ENCODE results near the gene VGLL3.

VGLL3 gene

DNA sequence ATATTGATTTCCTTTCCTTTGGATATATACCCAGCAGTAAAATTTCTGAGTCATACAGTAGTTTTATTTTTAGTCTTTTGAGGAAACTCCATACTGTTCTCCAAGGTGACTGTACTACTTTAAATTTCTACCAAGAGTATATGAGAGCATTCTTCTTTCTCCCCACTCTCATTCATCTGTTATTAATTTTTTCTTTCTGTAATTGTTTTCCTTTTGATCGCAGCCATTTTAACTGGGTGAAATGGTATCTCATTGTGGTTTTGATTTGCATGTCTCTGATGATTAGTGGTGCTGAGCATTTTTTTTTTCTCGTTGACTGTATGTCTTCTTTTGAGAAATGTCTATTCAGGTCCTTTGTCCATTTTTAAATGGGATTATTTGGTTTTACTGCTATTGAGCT is 18.3 kb upstream of the VGLL3 start (continued):
- no peak for TF ChIP-seq ZNF565 (CRISPR knock-in tag; conservative IDR thresholded peaks at IDR 0.05; ENCODE audit: low read depth)

DNA sequence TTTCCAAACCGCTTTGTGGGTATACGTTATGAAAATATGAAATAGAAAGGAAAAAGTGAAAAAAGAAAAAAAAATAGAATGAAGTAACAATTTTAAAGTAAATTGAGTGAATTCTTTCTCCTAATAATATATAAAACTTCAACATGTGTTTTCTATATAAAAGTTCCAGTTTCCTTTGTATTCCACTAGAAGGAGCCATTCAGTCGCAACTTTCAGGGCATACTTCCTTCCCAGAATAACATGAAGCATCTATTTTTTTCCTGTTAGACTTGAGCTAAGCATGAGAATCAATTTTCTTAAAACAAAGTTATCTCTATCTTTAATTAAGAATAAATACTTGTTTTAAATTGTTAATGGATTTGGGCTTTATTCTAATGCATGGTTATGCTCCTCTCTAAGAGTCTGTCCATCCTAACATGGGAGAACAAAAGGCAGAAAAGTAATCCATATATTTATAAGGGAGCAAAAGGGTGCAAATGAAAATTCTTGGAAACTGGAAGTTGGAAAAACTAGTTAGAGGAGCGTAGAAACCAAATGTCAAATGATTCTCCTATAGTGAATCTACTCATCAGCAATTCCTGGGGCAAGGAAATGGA is 16.0 kb upstream of the VGLL3 start:
- TF ChIP-seq ISL1 (CRISPR knock-in tag; IDR thresholded peaks at IDR 0.05) (no peak), RARB (CRISPR knock-in tag; IDR thresholded peaks at IDR 0.05) (no peak), ZNF565 (CRISPR knock-in tag; conservative IDR thresholded peaks at IDR 0.05; ENCODE audit: low read depth) (no peak), PPARA (CRISPR knock-in tag; IDR thresholded peaks at IDR 0.05; ENCODE audit: borderline replicate concordance) (no peak), ZNF70 (CRISPR knock-in tag; IDR thresholded peaks at IDR 0.05) (no peak), GLIS3 (CRISPR knock-in tag; IDR thresholded peaks at IDR 0.05) (no peak), SNAI2 (CRISPR knock-in tag; IDR thresholded peaks at IDR 0.05) (no peak), OSR1 (CRISPR knock-in tag; IDR thresholded peaks at IDR 0.05) (no peak), ZFP30 (CRISPR knock-in tag; IDR thresholded peaks at IDR 0.05) (no peak), ZNF8 (CRISPR knock-in tag; IDR thresholded peaks at IDR 0.05) (no peak), TOX (CRISPR knock-in tag; IDR thresholded peaks at IDR 0.05; ENCODE audit: borderline replicate concordance) (no peak), TCF4 (CRISPR knock-in tag; IDR thresholded peaks at IDR 0.05; ENCODE audit: borderline replicate concordance) (no peak), ESRRG (CRISPR knock-in tag; IDR thresholded peaks at IDR 0.05) (no peak), CSDC2 (CRISPR knock-in tag; IDR thresholded peaks at IDR 0.05) (no peak)
- TF ChIP-seq, protein P1, sequence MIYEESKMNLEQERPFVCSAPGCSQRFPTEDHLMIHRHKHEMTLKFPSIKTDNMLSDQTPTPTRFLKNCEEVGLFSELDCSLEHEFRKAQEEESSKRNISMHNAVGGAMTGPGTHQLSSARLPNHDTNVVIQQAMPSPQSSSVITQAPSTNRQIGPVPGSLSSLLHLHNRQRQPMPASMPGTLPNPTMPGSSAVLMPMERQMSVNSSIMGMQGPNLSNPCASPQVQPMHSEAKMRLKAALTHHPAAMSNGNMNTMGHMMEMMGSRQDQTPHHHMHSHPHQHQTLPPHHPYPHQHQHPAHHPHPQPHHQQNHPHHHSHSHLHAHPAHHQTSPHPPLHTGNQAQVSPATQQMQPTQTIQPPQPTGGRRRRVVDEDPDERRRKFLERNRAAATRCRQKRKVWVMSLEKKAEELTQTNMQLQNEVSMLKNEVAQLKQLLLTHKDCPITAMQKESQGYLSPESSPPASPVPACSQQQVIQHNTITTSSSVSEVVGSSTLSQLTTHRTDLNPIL (CRISPR knock-in tag; IDR thresholded peaks at IDR 0.05; ENCODE audit: low read depth): no peak
- TF ChIP-seq, protein P2, sequence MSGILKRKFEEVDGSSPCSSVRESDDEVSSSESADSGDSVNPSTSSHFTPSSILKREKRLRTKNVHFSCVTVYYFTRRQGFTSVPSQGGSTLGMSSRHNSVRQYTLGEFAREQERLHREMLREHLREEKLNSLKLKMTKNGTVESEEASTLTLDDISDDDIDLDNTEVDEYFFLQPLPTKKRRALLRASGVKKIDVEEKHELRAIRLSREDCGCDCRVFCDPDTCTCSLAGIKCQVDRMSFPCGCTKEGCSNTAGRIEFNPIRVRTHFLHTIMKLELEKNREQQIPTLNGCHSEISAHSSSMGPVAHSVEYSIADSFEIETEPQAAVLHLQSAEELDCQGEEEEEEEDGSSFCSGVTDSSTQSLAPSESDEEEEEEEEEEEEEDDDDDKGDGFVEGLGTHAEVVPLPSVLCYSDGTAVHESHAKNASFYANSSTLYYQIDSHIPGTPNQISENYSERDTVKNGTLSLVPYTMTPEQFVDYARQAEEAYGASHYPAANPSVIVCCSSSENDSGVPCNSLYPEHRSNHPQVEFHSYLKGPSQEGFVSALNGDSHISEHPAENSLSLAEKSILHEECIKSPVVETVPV (CRISPR knock-in tag; IDR thresholded peaks at IDR 0.05): no peak
- TF ChIP-seq, protein P3, sequence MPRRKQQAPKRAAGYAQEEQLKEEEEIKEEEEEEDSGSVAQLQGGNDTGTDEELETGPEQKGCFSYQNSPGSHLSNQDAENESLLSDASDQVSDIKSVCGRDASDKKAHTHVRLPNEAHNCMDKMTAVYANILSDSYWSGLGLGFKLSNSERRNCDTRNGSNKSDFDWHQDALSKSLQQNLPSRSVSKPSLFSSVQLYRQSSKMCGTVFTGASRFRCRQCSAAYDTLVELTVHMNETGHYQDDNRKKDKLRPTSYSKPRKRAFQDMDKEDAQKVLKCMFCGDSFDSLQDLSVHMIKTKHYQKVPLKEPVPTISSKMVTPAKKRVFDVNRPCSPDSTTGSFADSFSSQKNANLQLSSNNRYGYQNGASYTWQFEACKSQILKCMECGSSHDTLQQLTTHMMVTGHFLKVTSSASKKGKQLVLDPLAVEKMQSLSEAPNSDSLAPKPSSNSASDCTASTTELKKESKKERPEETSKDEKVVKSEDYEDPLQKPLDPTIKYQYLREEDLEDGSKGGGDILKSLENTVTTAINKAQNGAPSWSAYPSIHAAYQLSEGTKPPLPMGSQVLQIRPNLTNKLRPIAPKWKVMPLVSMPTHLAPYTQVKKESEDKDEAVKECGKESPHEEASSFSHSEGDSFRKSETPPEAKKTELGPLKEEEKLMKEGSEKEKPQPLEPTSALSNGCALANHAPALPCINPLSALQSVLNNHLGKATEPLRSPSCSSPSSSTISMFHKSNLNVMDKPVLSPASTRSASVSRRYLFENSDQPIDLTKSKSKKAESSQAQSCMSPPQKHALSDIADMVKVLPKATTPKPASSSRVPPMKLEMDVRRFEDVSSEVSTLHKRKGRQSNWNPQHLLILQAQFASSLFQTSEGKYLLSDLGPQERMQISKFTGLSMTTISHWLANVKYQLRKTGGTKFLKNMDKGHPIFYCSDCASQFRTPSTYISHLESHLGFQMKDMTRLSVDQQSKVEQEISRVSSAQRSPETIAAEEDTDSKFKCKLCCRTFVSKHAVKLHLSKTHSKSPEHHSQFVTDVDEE (CRISPR knock-in tag; IDR thresholded peaks at IDR 0.05): no peak
- TF ChIP-seq, protein P4, sequence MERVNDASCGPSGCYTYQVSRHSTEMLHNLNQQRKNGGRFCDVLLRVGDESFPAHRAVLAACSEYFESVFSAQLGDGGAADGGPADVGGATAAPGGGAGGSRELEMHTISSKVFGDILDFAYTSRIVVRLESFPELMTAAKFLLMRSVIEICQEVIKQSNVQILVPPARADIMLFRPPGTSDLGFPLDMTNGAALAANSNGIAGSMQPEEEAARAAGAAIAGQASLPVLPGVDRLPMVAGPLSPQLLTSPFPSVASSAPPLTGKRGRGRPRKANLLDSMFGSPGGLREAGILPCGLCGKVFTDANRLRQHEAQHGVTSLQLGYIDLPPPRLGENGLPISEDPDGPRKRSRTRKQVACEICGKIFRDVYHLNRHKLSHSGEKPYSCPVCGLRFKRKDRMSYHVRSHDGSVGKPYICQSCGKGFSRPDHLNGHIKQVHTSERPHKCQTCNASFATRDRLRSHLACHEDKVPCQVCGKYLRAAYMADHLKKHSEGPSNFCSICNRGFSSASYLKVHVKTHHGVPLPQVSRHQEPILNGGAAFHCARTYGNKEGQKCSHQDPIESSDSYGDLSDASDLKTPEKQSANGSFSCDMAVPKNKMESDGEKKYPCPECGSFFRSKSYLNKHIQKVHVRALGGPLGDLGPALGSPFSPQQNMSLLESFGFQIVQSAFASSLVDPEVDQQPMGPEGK (CRISPR knock-in tag; IDR thresholded peaks at IDR 0.05; ENCODE audit: borderline replicate concordance): no peak
- no peak for ATAC-seq

DNA sequence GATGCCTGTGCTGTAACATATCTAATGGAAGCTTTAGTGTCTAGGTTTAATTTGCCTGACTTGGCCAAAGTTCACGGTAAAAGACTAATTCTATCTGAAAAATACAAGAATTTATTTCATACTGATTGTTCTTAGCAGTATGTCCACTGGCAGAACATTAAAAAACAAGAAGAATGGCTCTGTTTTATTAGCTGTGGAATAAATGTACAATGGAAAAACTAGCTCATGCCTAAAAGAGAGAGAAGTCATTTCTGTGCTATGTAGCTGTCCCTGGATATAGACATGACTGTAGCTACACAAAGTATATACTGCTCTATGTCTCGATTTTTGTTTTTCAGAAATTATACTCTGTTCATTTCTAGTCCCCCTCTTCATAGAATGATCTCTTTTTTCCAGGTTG is 13.9 kb upstream of the VGLL3 start:
- TF ChIP-seq, protein P1 (CRISPR knock-in tag; IDR thresholded peaks at IDR 0.05; ENCODE audit: low read depth): no peak
- TF ChIP-seq ZFP30 (CRISPR knock-in tag; IDR thresholded peaks at IDR 0.05): no peak
- TF ChIP-seq, protein P2 (CRISPR knock-in tag; IDR thresholded peaks at IDR 0.05): no peak
- TF ChIP-seq GLIS3 (CRISPR knock-in tag; IDR thresholded peaks at IDR 0.05): no peak
- no peak for TF ChIP-seq CSDC2 (CRISPR knock-in tag; IDR thresholded peaks at IDR 0.05)
- TF ChIP-seq ARNTL (CRISPR knock-in tag; IDR thresholded peaks at IDR 0.05; ENCODE audit: borderline replicate concordance, low read depth): no peak
- TF ChIP-seq SNAI2 (CRISPR knock-in tag; IDR thresholded peaks at IDR 0.05): no peak
- TF ChIP-seq OSR1 (CRISPR knock-in tag; IDR thresholded peaks at IDR 0.05): no peak
- TF ChIP-seq RARB (CRISPR knock-in tag; IDR thresholded peaks at IDR 0.05): no peak
- TF ChIP-seq TOX (CRISPR knock-in tag; IDR thresholded peaks at IDR 0.05; ENCODE audit: borderline replicate concordance): no peak
- TF ChIP-seq, protein P3 (CRISPR knock-in tag; IDR thresholded peaks at IDR 0.05): no peak
- no peak for TF ChIP-seq ZNF8 (CRISPR knock-in tag; IDR thresholded peaks at IDR 0.05)
- TF ChIP-seq ESRRG (CRISPR knock-in tag; IDR thresholded peaks at IDR 0.05): no peak
- TF ChIP-seq ISL1 (CRISPR knock-in tag; IDR thresholded peaks at IDR 0.05): no peak
- TF ChIP-seq, protein P5, sequence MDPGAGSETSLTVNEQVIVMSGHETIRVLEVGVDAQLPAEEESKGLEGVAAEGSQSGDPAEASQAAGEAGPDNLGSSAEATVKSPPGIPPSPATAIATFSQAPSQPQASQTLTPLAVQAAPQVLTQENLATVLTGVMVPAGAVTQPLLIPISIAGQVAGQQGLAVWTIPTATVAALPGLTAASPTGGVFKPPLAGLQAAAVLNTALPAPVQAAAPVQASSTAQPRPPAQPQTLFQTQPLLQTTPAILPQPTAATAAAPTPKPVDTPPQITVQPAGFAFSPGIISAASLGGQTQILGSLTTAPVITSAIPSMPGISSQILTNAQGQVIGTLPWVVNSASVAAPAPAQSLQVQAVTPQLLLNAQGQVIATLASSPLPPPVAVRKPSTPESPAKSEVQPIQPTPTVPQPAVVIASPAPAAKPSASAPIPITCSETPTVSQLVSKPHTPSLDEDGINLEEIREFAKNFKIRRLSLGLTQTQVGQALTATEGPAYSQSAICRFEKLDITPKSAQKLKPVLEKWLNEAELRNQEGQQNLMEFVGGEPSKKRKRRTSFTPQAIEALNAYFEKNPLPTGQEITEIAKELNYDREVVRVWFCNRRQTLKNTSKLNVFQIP (CRISPR knock-in tag; IDR thresholded peaks at IDR 0.05; ENCODE audit: borderline replicate concordance, low read depth): no peak
- TF ChIP-seq TCF4 (CRISPR knock-in tag; IDR thresholded peaks at IDR 0.05; ENCODE audit: borderline replicate concordance): no peak
- TF ChIP-seq ZNF70 (CRISPR knock-in tag; IDR thresholded peaks at IDR 0.05): no peak
- no peak for ATAC-seq
